Neural cell (in vitro differentiated cells): ENCODE results near the gene STOML3. TPM values are rescaled to one million over a fixed set of nuclear protein-coding genes. Genes with fewer than 3 reads are reported as not detected.

ENCODE experiments used
- H2AFZ ChIP-seq: fragments of 200-600, 300-800 bp; sonication (generic), shearing (Covaris generic); 2 replicates; pipeline ENCODE4 v1.6.0; 2014; ENCODE audit warnings: low read depth, mild to moderate bottlenecking, antibody characterized with exemption, low read length, moderate library complexity
- H3F3A ChIP-seq: fragments of 200-600 bp; shearing (Covaris generic); 2 replicates; pipeline ENCODE4 v1.6.1; 2016; ENCODE audit warnings: mild to moderate bottlenecking, moderate library complexity, mixed read lengths, antibody characterized with exemption, low read length; ENCODE audit not compliant: insufficient read depth, poor library complexity, severe bottlenecking
- H3K27ac ChIP-seq: fragments of 200-600, 300-800 bp; sonication (generic), shearing (Covaris generic); 2 replicates; pipeline ENCODE4 v1.5.1; 2014; ENCODE audit warnings: mild to moderate bottlenecking, low read length, moderate library complexity
- H3K27me3 ChIP-seq: fragments of 300-800, 200-600 bp; sonication (generic), shearing (Covaris generic); 2 replicates; pipeline ENCODE4 v1.6.0; 2014; ENCODE audit warnings: mild to moderate bottlenecking, low read depth, low read length, moderate library complexity; ENCODE audit not compliant: insufficient read depth
- H3K36me3 ChIP-seq: fragments of 300-800, 200-600 bp; sonication (generic), shearing (Covaris generic); 2 replicates; pipeline ENCODE4 v1.5.1; 2014; ENCODE audit warnings: mild to moderate bottlenecking, antibody characterized with exemption, low read length, moderate library complexity; ENCODE audit not compliant: insufficient read depth
- H3K4me2 ChIP-seq: fragments of 300-800, 200-600 bp; sonication (generic), shearing (Covaris generic); 2 replicates; pipeline ENCODE4 v1.6.0; 2014; ENCODE audit warnings: mild to moderate bottlenecking, low read length
- H3K4me3 ChIP-seq: fragments of 300-800, 200-600 bp; sonication (generic), shearing (Covaris generic); 2 replicates; pipeline ENCODE4 v1.5.1; 2014; ENCODE audit warnings: mild to moderate bottlenecking, low read length, moderate library complexity
- H3K79me2 ChIP-seq: fragments of 200-600 bp; shearing (Covaris generic); replicated peaks from 2 replicates; pipeline ENCODE4 v1.6.0; 2014; ENCODE audit warnings: mild to moderate bottlenecking, low read length, moderate library complexity; ENCODE audit not compliant: insufficient read depth
- H3K9ac ChIP-seq: fragments of 300-800, 200-600 bp; sonication (generic), shearing (Covaris generic); 2 replicates; pipeline ENCODE4 v1.6.1; 2016; ENCODE audit warnings: mild to moderate bottlenecking, low read length, mixed read lengths
- H3K9me2 ChIP-seq: fragments of 200-600 bp; shearing (Covaris generic); 2 replicates; pipeline ENCODE4 v1.6.1; 2016; ENCODE audit warnings: mild to moderate bottlenecking, low read length, mixed read lengths; ENCODE audit not compliant: insufficient read depth
- H3K9me3 ChIP-seq: fragments of 200-600, 300-800 bp; sonication (generic), shearing (Covaris generic); 2 replicates; pipeline ENCODE4 v1.6.1; 2016; ENCODE audit warnings: mild to moderate bottlenecking, mixed run types, low read length, moderate library complexity, mixed read lengths
- H4K20me1 ChIP-seq: fragments of 200-600 bp; shearing (Covaris generic); 2 replicates; pipeline ENCODE4 v1.6.1; 2016; ENCODE audit warnings: mild to moderate bottlenecking, mixed run types; ENCODE audit not compliant: insufficient read depth
- EP300 ChIP-seq: fragments of 450-650 bp; conservative IDR thresholded peaks from 2 replicates; pipeline ENCODE4 v1.6.1; 2014; ENCODE audit warnings: antibody characterized with exemption, mild to moderate bottlenecking, moderate library complexity; ENCODE audit not compliant: poor library complexity, severe bottlenecking
- EZH2 ChIP-seq: fragments of 200-600, 300-800 bp; shearing (Covaris generic), sonication (generic); IDR thresholded peaks from 2 replicates; pipeline ENCODE4 v1.6.1; 2014; ENCODE audit warnings: antibody characterized with exemption, low read length, borderline replicate concordance, mild to moderate bottlenecking; ENCODE audit not compliant: insufficient read depth, poor library complexity, severe bottlenecking
- MXI1 ChIP-seq: fragments of 450-650 bp; conservative IDR thresholded peaks from 2 replicates; pipeline ENCODE4 v1.6.1; 2014; ENCODE audit warnings: antibody characterized with exemption, mild to moderate bottlenecking; ENCODE audit not compliant: poor library complexity, severe bottlenecking
- POLR2AphosphoS5 ChIP-seq: IDR thresholded peaks from 2 replicates; pipeline ENCODE4 v1.6.1; 2012
- RAD21 ChIP-seq: fragments of 450-650 bp; conservative IDR thresholded peaks from 2 replicates; pipeline ENCODE4 v1.6.1; 2014; ENCODE audit warnings: antibody characterized with exemption, mild to moderate bottlenecking, moderate library complexity
- SMC3 ChIP-seq: fragments of 450-650 bp; conservative IDR thresholded peaks from 2 replicates; pipeline ENCODE4 v1.6.1; 2014; ENCODE audit warnings: antibody characterized with exemption, mild to moderate bottlenecking, moderate library complexity; ENCODE audit not compliant: poor library complexity
- TAF1 ChIP-seq: IDR thresholded peaks from 2 replicates; pipeline ENCODE4 v1.6.1; 2012; ENCODE audit warnings: low read depth
- polyA plus RNA-seq: library from polyadenylated mRNA; depleted of rRNA; stranded (reverse); fragments of >200 nt; gene quantifications from 2 replicates; pipeline ENCODE4 v1.2.3, GENCODE V29; 2014
- TF ChIP-seq, protein P1 (sequence below): fragments of 450-650 bp; IDR thresholded peaks from 2 replicates; pipeline ENCODE4 v1.5.1; 2014; ENCODE audit warnings: antibody characterized with exemption, mild to moderate bottlenecking, moderate library complexity; ENCODE audit not compliant: poor library complexity, severe bottlenecking
- TF ChIP-seq, protein P2 (sequence below): IDR thresholded peaks from 2 replicates; pipeline ENCODE4 v1.6.1; 2012; ENCODE audit warnings: borderline replicate concordance

STOML3 gene
- polyA plus RNA-seq, 1 donor from 2014 or later, result not detected

DNA sequence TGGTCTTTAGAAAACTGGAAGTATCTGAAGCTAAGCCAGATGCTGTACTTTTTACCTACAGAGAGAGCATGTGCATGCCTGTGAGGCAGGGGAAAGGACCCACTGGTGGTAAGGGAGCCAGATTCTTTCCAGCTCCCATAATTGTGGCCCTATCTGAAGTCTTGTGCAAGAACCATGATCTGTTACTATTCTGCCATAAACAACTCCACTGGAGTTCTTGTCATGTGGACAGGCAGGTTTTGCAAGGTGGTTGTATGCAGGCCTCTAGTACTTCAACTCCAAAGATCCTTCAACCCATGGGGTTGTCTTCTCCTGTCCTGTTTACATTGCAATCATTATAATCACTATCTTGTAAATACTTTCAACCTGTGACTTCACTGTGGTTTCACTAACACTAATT lies 33.1 kb upstream of the STOML3 start:
- H4K20me1 ChIP-seq, result no peaks in the 10 kb centered on the region
- no peaks in the 10 kb centered on the region for H3F3A ChIP-seq
- H3K27ac ChIP-seq, result no peak overlapping the region
- no peak overlapping the region for H3K9ac ChIP-seq
- no peaks in the 10 kb centered on the region for H3K9me3 ChIP-seq
- no peak overlapping the region for H3K4me3 ChIP-seq
- H3K36me3 ChIP-seq, result peaks cover 11% of the 10 kb centered on the region
- TF ChIP-seq, protein P1, sequence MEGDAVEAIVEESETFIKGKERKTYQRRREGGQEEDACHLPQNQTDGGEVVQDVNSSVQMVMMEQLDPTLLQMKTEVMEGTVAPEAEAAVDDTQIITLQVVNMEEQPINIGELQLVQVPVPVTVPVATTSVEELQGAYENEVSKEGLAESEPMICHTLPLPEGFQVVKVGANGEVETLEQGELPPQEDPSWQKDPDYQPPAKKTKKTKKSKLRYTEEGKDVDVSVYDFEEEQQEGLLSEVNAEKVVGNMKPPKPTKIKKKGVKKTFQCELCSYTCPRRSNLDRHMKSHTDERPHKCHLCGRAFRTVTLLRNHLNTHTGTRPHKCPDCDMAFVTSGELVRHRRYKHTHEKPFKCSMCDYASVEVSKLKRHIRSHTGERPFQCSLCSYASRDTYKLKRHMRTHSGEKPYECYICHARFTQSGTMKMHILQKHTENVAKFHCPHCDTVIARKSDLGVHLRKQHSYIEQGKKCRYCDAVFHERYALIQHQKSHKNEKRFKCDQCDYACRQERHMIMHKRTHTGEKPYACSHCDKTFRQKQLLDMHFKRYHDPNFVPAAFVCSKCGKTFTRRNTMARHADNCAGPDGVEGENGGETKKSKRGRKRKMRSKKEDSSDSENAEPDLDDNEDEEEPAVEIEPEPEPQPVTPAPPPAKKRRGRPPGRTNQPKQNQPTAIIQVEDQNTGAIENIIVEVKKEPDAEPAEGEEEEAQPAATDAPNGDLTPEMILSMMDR, result no peak
- no peak for TF ChIP-seq TAF1
- TF ChIP-seq EZH2, result no peak
- TF ChIP-seq MXI1, result no peak
- no peak for TF ChIP-seq EP300
- TF ChIP-seq, protein P2, sequence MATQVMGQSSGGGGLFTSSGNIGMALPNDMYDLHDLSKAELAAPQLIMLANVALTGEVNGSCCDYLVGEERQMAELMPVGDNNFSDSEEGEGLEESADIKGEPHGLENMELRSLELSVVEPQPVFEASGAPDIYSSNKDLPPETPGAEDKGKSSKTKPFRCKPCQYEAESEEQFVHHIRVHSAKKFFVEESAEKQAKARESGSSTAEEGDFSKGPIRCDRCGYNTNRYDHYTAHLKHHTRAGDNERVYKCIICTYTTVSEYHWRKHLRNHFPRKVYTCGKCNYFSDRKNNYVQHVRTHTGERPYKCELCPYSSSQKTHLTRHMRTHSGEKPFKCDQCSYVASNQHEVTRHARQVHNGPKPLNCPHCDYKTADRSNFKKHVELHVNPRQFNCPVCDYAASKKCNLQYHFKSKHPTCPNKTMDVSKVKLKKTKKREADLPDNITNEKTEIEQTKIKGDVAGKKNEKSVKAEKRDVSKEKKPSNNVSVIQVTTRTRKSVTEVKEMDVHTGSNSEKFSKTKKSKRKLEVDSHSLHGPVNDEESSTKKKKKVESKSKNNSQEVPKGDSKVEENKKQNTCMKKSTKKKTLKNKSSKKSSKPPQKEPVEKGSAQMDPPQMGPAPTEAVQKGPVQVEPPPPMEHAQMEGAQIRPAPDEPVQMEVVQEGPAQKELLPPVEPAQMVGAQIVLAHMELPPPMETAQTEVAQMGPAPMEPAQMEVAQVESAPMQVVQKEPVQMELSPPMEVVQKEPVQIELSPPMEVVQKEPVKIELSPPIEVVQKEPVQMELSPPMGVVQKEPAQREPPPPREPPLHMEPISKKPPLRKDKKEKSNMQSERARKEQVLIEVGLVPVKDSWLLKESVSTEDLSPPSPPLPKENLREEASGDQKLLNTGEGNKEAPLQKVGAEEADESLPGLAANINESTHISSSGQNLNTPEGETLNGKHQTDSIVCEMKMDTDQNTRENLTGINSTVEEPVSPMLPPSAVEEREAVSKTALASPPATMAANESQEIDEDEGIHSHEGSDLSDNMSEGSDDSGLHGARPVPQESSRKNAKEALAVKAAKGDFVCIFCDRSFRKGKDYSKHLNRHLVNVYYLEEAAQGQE, result no peak
- no peak for TF ChIP-seq SMC3
- no peak for TF ChIP-seq RAD21
- no peak for TF ChIP-seq POLR2AphosphoS5
- no peaks in the 10 kb centered on the region for H3K27me3 ChIP-seq
- H3K79me2 ChIP-seq, result no peaks in the 10 kb centered on the region
- H2AFZ ChIP-seq, result no peak overlapping the region
- H3K4me2 ChIP-seq, result no peak overlapping the region
- no peaks in the 10 kb centered on the region for H3K9me2 ChIP-seq

GRCh38 chr13:39023316-39023715 lies 32.7 kb upstream of the STOML3 start:
- Histone ChIP-seq H3K9me2 (no peaks in the 10 kb centered on the region), H4K20me1 (no peaks in the 10 kb centered on the region), H3K9ac (no peak overlapping the region), H3F3A (no peaks in the 10 kb centered on the region), H2AFZ (no peak overlapping the region), H3K4me3 (no peak overlapping the region), H3K9me3 (no peaks in the 10 kb centered on the region), H3K27ac (no peak overlapping the region), H3K36me3 (peaks cover 11% of the 10 kb centered on the region), H3K27me3 (no peaks in the 10 kb centered on the region), H3K79me2 (no peaks in the 10 kb centered on the region), H3K4me2 (no peak overlapping the region)
- TF ChIP-seq RAD21 (no peak), TAF1 (no peak), POLR2AphosphoS5 (no peak), EP300 (no peak), SMC3 (no peak), MXI1 (no peak), EZH2 (no peak)
- TF ChIP-seq, protein P1, result no peak
- TF ChIP-seq, protein P2, result no peak
